Spleen (tissue), 7 donors: ENCODE measurements around the gene SPHK2.

Source experiments
- POLR2A ChIP-seq, 3 donors: fragments of 450-650 bp; IDR thresholded peaks; one replicate each; pipeline ENCODE4 v1.5.1; 2017; ENCODE audit warnings: antibody characterized with exemption in 3 of 3, mild to moderate bottlenecking in 1 of 3
- TF ChIP-seq, protein P1 (sequence below), 11 experiments: fragments of 200-600 bp in 7 of 11; fragments of 450-650 bp in 4 of 11; sonication (generic) in 4 of 11; IDR thresholded peaks in 8 of 11; conservative IDR thresholded peaks in 3 of 11; 1 replicate in 7 of 11; 2 replicates in 4 of 11; pipeline versions ENCODE4 v1.4.0 to v1.8.0; 2016 to 2021; ENCODE audit warnings: antibody characterized with exemption in 11 of 11, inconsistent platforms in 4 of 11, mild to moderate bottlenecking in 1 of 11
- donor health status: DM: no; HTN: no; CAD: no; lungs with moderate emphysema.
- donor health status: DM: no; HTN: no; CAD: no.
- donor health status: DM: no; HTN: no; CAD: no.

DNA sequence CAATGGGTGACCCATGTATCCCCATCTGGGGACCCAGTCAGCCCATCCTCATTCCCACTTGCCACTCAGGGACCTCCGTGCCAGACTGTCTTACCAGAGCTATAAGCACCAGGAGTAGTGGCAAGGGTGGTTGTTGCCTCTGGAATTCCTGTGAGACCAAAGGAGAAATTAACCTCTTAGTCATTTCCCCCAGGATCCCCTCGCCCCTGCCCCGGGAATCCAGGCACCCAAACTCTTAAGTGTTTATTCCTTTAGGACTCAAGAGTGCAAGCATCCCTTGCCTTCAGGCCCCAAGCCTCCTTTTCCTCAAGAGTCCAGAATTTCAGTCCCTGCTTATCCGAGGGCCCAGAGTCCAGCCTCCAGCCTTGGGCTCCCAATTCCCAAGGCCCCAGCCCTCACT lies 44.4 kb downstream of the SPHK2 start:
- TF ChIP-seq, protein P1, sequence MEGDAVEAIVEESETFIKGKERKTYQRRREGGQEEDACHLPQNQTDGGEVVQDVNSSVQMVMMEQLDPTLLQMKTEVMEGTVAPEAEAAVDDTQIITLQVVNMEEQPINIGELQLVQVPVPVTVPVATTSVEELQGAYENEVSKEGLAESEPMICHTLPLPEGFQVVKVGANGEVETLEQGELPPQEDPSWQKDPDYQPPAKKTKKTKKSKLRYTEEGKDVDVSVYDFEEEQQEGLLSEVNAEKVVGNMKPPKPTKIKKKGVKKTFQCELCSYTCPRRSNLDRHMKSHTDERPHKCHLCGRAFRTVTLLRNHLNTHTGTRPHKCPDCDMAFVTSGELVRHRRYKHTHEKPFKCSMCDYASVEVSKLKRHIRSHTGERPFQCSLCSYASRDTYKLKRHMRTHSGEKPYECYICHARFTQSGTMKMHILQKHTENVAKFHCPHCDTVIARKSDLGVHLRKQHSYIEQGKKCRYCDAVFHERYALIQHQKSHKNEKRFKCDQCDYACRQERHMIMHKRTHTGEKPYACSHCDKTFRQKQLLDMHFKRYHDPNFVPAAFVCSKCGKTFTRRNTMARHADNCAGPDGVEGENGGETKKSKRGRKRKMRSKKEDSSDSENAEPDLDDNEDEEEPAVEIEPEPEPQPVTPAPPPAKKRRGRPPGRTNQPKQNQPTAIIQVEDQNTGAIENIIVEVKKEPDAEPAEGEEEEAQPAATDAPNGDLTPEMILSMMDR (IDR thresholded peaks at IDR 0.05 in 8 of 11, conservative IDR thresholded peaks at IDR 0.05 in 3 of 11) = no peak
- TF ChIP-seq POLR2A (IDR thresholded peaks at IDR 0.05) = no peak
